SK-N-SH (cell line): ENCODE results near the gene CCSER1. TPM values are rescaled to one million over a fixed set of nuclear protein-coding genes. Genes with fewer than 3 reads are reported as not detected.

Source experiments
- CTCF ChIA-PET: fragments of 300-600, 350-600 bp; formaldehyde crosslinking; extraction: SDS; loops from one replicate; lab custom pipeline; 2021; lab: Yijun Ruan, JAX
- POLR2A ChIA-PET: fragments of 350-600 bp; sonication (Branson Sonifier 250); formaldehyde crosslinking; extraction: SDS; loops from one replicate; lab custom pipeline; 2020; ENCODE audit warnings: antibody characterized with exemption, inconsistent platforms; lab: Yijun Ruan, JAX
- DNase-seq: peaks from one replicate; pipeline ENCODE4 v3.0.0; 2012
- H2AFZ ChIP-seq: fragments of 200-600 bp; sonication (generic); 2 replicates; pipeline ENCODE4 v1.8.1; 2016; ENCODE audit warnings: antibody characterized with exemption, mild to moderate bottlenecking, low read depth
- H3F3A ChIP-seq: fragments of 200-600 bp; sonication (generic); replicated peaks from 2 replicates; pipeline ENCODE3; 2016; ENCODE audit warnings: antibody characterized with exemption, mild to moderate bottlenecking; ENCODE audit not compliant: insufficient read depth
- H3K27ac ChIP-seq, 2 experiments: fragments of 200-500 bp in 1 of 2; fragments of 200-600 bp in 1 of 2; sonication (Bioruptor generic) in 1 of 2; sonication (generic), shearing (Covaris generic) in 1 of 2; 2 replicates each; pipeline versions ENCODE4 v1.5.1 to v1.6.1; 2014 to 2016; ENCODE audit warnings: low read depth in 2 of 2, inconsistent platforms in 1 of 2, low read length in 1 of 2, mild to moderate bottlenecking in 1 of 2, mixed read lengths in 1 of 2
- H3K27me3 ChIP-seq: fragments of 200-600 bp; sonication (generic), shearing (Covaris generic); 2 replicates; pipeline ENCODE4 v1.6.1; 2016; ENCODE audit warnings: mixed run types; ENCODE audit not compliant: insufficient read depth
- H3K36me3 ChIP-seq, 2 experiments: fragments of 200-500 bp in 1 of 2; fragments of 200-600 bp in 1 of 2; sonication (Bioruptor generic) in 1 of 2; sonication (generic) in 1 of 2; replicated peaks in 1 of 2; 2 replicates each; pipeline versions ENCODE3 to v1.5.1; 2014 to 2016; ENCODE audit warnings: low read length in 1 of 2, mild to moderate bottlenecking in 1 of 2; ENCODE audit not compliant: insufficient read depth in 2 of 2, control insufficient read depth in 1 of 2
- H3K4me1 ChIP-seq, 2 experiments: fragments of 200-500 bp in 1 of 2; fragments of 200-600 bp in 1 of 2; sonication (Bioruptor generic) in 1 of 2; sonication (generic), shearing (Covaris generic) in 1 of 2; 2 replicates each; pipeline versions ENCODE4 v1.5.1 to v1.6.1; 2014 to 2016; ENCODE audit warnings: low read depth in 1 of 2, low read length in 1 of 2, mixed run types in 1 of 2; ENCODE audit not compliant: insufficient read depth in 2 of 2, control insufficient read depth in 1 of 2
- H3K4me2 ChIP-seq: fragments of 200-600 bp; sonication (generic), shearing (Covaris generic); 2 replicates; pipeline ENCODE4 v1.6.1; 2017; ENCODE audit warnings: mixed run types
- H3K4me3 ChIP-seq, 2 experiments: fragments of 200-500 bp in 1 of 2; fragments of 200-600 bp in 1 of 2; sonication (Bioruptor generic) in 1 of 2; sonication (generic), shearing (Covaris generic) in 1 of 2; 2 replicates each; pipeline versions ENCODE4 v1.5.1 to v1.8.1; 2014 to 2016; ENCODE audit warnings: low read depth in 2 of 2, inconsistent platforms in 1 of 2, low read length in 1 of 2, mild to moderate bottlenecking in 1 of 2, mixed read lengths in 1 of 2, moderate library complexity in 1 of 2
- H3K79me2 ChIP-seq: fragments of 200-600 bp; sonication (generic); 2 replicates; pipeline ENCODE4 v1.8.1; 2017; ENCODE audit warnings: mild to moderate bottlenecking; ENCODE audit not compliant: insufficient read depth
- H3K9ac ChIP-seq: fragments of 200-600 bp; sonication (generic); 2 replicates; pipeline ENCODE4 v1.6.1; 2017; ENCODE audit warnings: mixed run types
- H3K9me2 ChIP-seq: fragments of 200-600 bp; sonication (generic); 2 replicates; pipeline ENCODE4 v1.6.1; 2017; ENCODE audit warnings: mixed run types
- H3K9me3 ChIP-seq: fragments of 200-600 bp; sonication (generic); 2 replicates; pipeline ENCODE4 v1.6.1; 2017; ENCODE audit warnings: mixed run types, mild to moderate bottlenecking, moderate library complexity
- H4K20me1 ChIP-seq: fragments of 200-600 bp; sonication (generic); 2 replicates; pipeline ENCODE4 v1.6.1; 2017; ENCODE audit warnings: mild to moderate bottlenecking, mixed run types; ENCODE audit not compliant: insufficient read depth
- CHD2 ChIP-seq: fragments of 150-350 bp; IDR thresholded peaks from 2 replicates; pipeline ENCODE4 v1.6.1; 2018; ENCODE audit warnings: low read length; ENCODE audit not compliant: partially characterized antibody
- EP300 ChIP-seq, 2 experiments: IDR thresholded peaks; 2 replicates each; pipeline versions ENCODE4 v1.4.0 to v1.6.1; 2012; ENCODE audit warnings: borderline replicate concordance in 1 of 2, low read depth in 1 of 2, low read length in 1 of 2
- FOXJ3 ChIP-seq: sonication (generic); formaldehyde crosslinking; IDR thresholded peaks from 2 replicates; pipeline ENCODE4 v1.5.1; 2020; ENCODE audit warnings: mild to moderate bottlenecking, missing genetic modification reagents
- GABPA ChIP-seq: IDR thresholded peaks from 2 replicates; pipeline ENCODE4 v1.4.0; 2012; ENCODE audit warnings: low read depth, mild to moderate bottlenecking
- IRF3 ChIP-seq: fragments of 150-350 bp; IDR thresholded peaks from 2 replicates; pipeline ENCODE4 v1.6.1; 2016; ENCODE audit warnings: mild to moderate bottlenecking, low read depth, low read length
- MAX ChIP-seq: IDR thresholded peaks from 2 replicates; pipeline ENCODE4 v1.4.0; 2012; ENCODE audit warnings: low read depth
- MEF2A ChIP-seq: IDR thresholded peaks from 2 replicates; pipeline ENCODE4 v1.4.0; 2012; ENCODE audit warnings: low read depth, borderline replicate concordance
- NRF1 ChIP-seq: IDR thresholded peaks from 2 replicates; pipeline ENCODE4 v1.6.1; 2012; ENCODE audit warnings: low read depth, mild to moderate bottlenecking, low read length
- POLR2AphosphoS5 ChIP-seq: IDR thresholded peaks from 2 replicates; pipeline ENCODE4 v1.6.1; 2012; ENCODE audit warnings: low read depth, low read length
- RAD21 ChIP-seq: IDR thresholded peaks from 2 replicates; pipeline ENCODE4 v1.6.1; 2012; ENCODE audit warnings: mild to moderate bottlenecking, low read length
- REST ChIP-seq: IDR thresholded peaks from 2 replicates; pipeline ENCODE4 v1.6.1; 2012; ENCODE audit warnings: mild to moderate bottlenecking, low read depth, low read length, moderate library complexity
- SMC3 ChIP-seq: IDR thresholded peaks from 2 replicates; pipeline ENCODE4 v1.6.1; 2012; ENCODE audit warnings: low read depth, low read length, improper control_type of control experiment
- TAF1 ChIP-seq: IDR thresholded peaks from 2 replicates; pipeline ENCODE4 v1.6.1; 2012; ENCODE audit warnings: low read depth, mild to moderate bottlenecking, low read length, moderate library complexity, borderline replicate concordance
- TEAD4 ChIP-seq: IDR thresholded peaks from 2 replicates; pipeline ENCODE4 v1.4.0; 2012; ENCODE audit warnings: mild to moderate bottlenecking, borderline replicate concordance; ENCODE audit not compliant: insufficient read depth
- USF1 ChIP-seq: IDR thresholded peaks from 2 replicates; pipeline ENCODE4 v1.4.0; 2012; ENCODE audit warnings: low read depth, borderline replicate concordance
- USF2 ChIP-seq: fragments of 150-350 bp; IDR thresholded peaks from 2 replicates; pipeline ENCODE4 v1.6.1; 2017; ENCODE audit warnings: antibody characterized with exemption, low read length, low read depth, borderline replicate concordance
- ZBTB33 ChIP-seq: IDR thresholded peaks from 2 replicates; pipeline ENCODE4 v1.4.0; 2012; ENCODE audit warnings: low read depth, borderline replicate concordance
- WGBS: methylation state at CpG from one replicate; pipeline ENCODE4 v1.1.6; 2017; ENCODE audit warnings: low lambda C conversion rate; 5-methylcytosine and 5-hydroxymethylcytosine counted together
- polyA plus RNA-seq, 3 experiments: library from polyadenylated mRNA; depleted of rRNA; stranded (reverse); fragments of >200 nt; gene quantifications; 2 replicates each; pipeline ENCODE4 v1.2.3, GENCODE V29; 2012

CCSER1 gene
- polyA plus RNA-seq, 1 of the 3 experiments (the other 2 are of a cell fraction): 0.05 TPM

- H3K9me3 ChIP-seq: no peaks in the 10 kb centered on the region
- no peak overlapping the region for H2AFZ ChIP-seq
- 42% methylated on average over 3 of the region's 3 CpGs for WGBS
- H4K20me1 ChIP-seq: no peaks in the 10 kb centered on the region
- no peak for TF ChIP-seq EP300 (IDR thresholded peaks at IDR 0.05; ENCODE audit: borderline replicate concordance in 1 of 2, low read depth in 1 of 2, low read length in 1 of 2)
- no peak for TF ChIP-seq FOXJ3 (CRISPR knock-in tag)
- H3K27ac ChIP-seq: no peak overlapping the region
- ChIA-PET CTCF (no interaction called here), POLR2A (no interaction called here)
- H3K4me1 ChIP-seq: no peaks in the 10 kb centered on the region
- no peak overlapping the region for H3K4me2 ChIP-seq
- H3K79me2 ChIP-seq: no peaks in the 10 kb centered on the region
- no peak for DNase-seq
- H3K9ac ChIP-seq: no peak overlapping the region
- H3K9me2 ChIP-seq: no peaks in the 10 kb centered on the region
- H3K36me3 ChIP-seq: no peaks in the 10 kb centered on the region
- H3K27me3 ChIP-seq: no peaks in the 10 kb centered on the region
- no peaks in the 10 kb centered on the region for H3F3A ChIP-seq
- H3K4me3 ChIP-seq: no peak overlapping the region
Measured at GRCh38 chr4:90624781-90625180, 497.6 kb downstream of the CCSER1 start.

- Histone ChIP-seq H3K27me3 (no peaks in the 10 kb centered on the region), H3K27ac (no peak overlapping the region), H3K9ac (no peak overlapping the region), H3F3A (no peaks in the 10 kb centered on the region), H3K9me3 (no peaks in the 10 kb centered on the region), H2AFZ (no peak overlapping the region), H3K79me2 (no peaks in the 10 kb centered on the region), H3K36me3 (no peaks in the 10 kb centered on the region), H3K4me1 (no peaks in the 10 kb centered on the region; a peak in 1 of 4 replicates), H3K4me2 (no peak overlapping the region), H4K20me1 (no peaks in the 10 kb centered on the region), H3K4me3 (no peak overlapping the region), H3K9me2 (no peaks in the 10 kb centered on the region)
- CTCF ChIA-PET: interaction anchor here (1.1 to 1.2 kb wide), 2 partner anchors 29 to 471 kb away, joined by 3 read pairs; no protein-coding TSS in a partner anchor
- POLR2A ChIA-PET: no interaction called here
- DNase-seq: no peak
- WGBS: 65% methylated on average over 7 of the region's 7 CpGs
- TF ChIP-seq CHD2: no peak
- no peak for TF ChIP-seq POLR2AphosphoS5
- no peak for TF ChIP-seq RAD21
- TF ChIP-seq GABPA: no peak
- TF ChIP-seq EP300 (IDR thresholded peaks at IDR 0.05; ENCODE audit: borderline replicate concordance in 1 of 2, low read depth in 1 of 2, low read length in 1 of 2): no peak
- TF ChIP-seq NRF1: no peak
- no peak for TF ChIP-seq REST
- TF ChIP-seq USF1: no peak
- no peak for TF ChIP-seq USF2
- no peak for TF ChIP-seq SMC3
- TF ChIP-seq FOXJ3 (CRISPR knock-in tag): no peak
- TF ChIP-seq TEAD4: no peak
- no peak for TF ChIP-seq MEF2A
- no peak for TF ChIP-seq ZBTB33
- TF ChIP-seq MAX: no peak
- no peak for TF ChIP-seq IRF3
- TF ChIP-seq TAF1: no peak
Measured at GRCh38 chr4:90641861-90642599, 514.8 kb downstream of the CCSER1 start.
